Esophagus squamous epithelium (tissue), 5 donors: ENCODE data around the gene HOXC13. TPM values are rescaled to one million over a fixed set of nuclear protein-coding genes. Genes with fewer than 3 reads are reported as not detected.

Experiments
- DNase-seq: peaks from one replicate; lab custom pipeline; 2025; lab: John Stamatoyannopoulos, UW
- H3K27ac ChIP-seq, 4 donors: fragments of 200-600 bp; sonication (generic); one replicate each; pipeline ENCODE4 v1.5.1; 2016 to 2019; ENCODE audit warnings: mild to moderate bottlenecking in 1 of 4
- H3K27me3 ChIP-seq, 4 donors: fragments of 200-600 bp; sonication (generic); 1 replicate in 3 of 4; 2 replicates in 1 of 4; pipeline versions ENCODE4 v1.5.1 to v1.6.0; 2017 to 2021; ENCODE audit warnings: antibody characterized with exemption in 1 of 4
- H3K36me3 ChIP-seq, 3 donors: fragments of 200-600 bp; sonication (generic); one replicate each; pipeline ENCODE4 v1.5.1; 2016 to 2019
- H3K4me1 ChIP-seq, 3 donors: fragments of 200-600 bp; sonication (generic); one replicate each; pipeline ENCODE4 v1.5.1; 2017 to 2019
- H3K4me3 ChIP-seq, 4 donors: fragments of 200-600 bp; sonication (generic); 1 replicate in 3 of 4; 2 replicates in 1 of 4; pipeline ENCODE4 v1.5.1; 2016 to 2019; ENCODE audit warnings: mild to moderate bottlenecking in 2 of 4, moderate library complexity in 1 of 4
- H3K9me3 ChIP-seq, 3 donors: fragments of 200-600 bp; sonication (generic); one replicate each; pipeline ENCODE4 v1.5.1; 2016 to 2019
- CTCF ChIP-seq, 6 experiments: fragments of 450-650 bp in 4 of 6; fragments of 200-600 bp in 2 of 6; sonication (generic) in 2 of 6; IDR thresholded peaks; one replicate each; pipeline ENCODE4 v1.5.1; 2016 to 2019; ENCODE audit warnings: antibody characterized with exemption in 6 of 6, mild to moderate bottlenecking in 4 of 6, moderate library complexity in 4 of 6
- POLR2A ChIP-seq, 4 donors: fragments of 450-650 bp; IDR thresholded peaks; one replicate each; pipeline ENCODE4 v1.6.1; 2017; ENCODE audit warnings: antibody characterized with exemption in 4 of 4, mild to moderate bottlenecking in 4 of 4, moderate library complexity in 3 of 4
- WGBS, 2 donors: methylation state at CpG; one replicate each; pipeline ENCODE4 v1.1.5; 2018; 5-methylcytosine and 5-hydroxymethylcytosine counted together
- intact Hi-C: fragments of 100-400 bp; cut with DNase I; formaldehyde crosslinking; loops from one replicate; pipeline ENCODE4 v1.15.0; 2022
- total RNA-seq, 4 donors: library from RNA; depleted of rRNA; stranded (reverse); fragments of >200 nt; gene quantifications; one replicate each; pipeline ENCODE4 v1.1.0, GENCODE V29; 2016
- donor health status: DM: yes; HTN: yes; CAD: no.

The HOXC13 gene
- total RNA-seq, 4 donors from 2014 or later: 0.83 TPM; not detected in 3

- TF ChIP-seq CTCF (IDR thresholded peaks at IDR 0.05): no peak
- TF ChIP-seq POLR2A (IDR thresholded peaks at IDR 0.05): no peak
- peaks cover 0 to 99% (median 11%) of the 10 kb centered on the region in 4 donors for H3K27me3 ChIP-seq
- intact Hi-C loops: no loop called here
- DNase-seq: no peak
- H3K36me3 ChIP-seq: no peaks in the 10 kb centered on the region
- H3K9me3 ChIP-seq: no peaks in the 10 kb centered on the region
- WGBS, 2 donors: 65 to 71% methylated on average over 5 of the region's 5 CpGs
- H3K4me1 ChIP-seq: no peaks in the 10 kb centered on the region
- no peak overlapping the region for H3K27ac ChIP-seq
- H3K4me3 ChIP-seq: no peak overlapping the region
Measured at GRCh38 chr12:53916788-53917655, 21.6 kb upstream of the HOXC13 start.

- H3K4me3 ChIP-seq: no peak overlapping the region
- no peak for TF ChIP-seq CTCF (IDR thresholded peaks at IDR 0.05)
- no peak for TF ChIP-seq POLR2A (IDR thresholded peaks at IDR 0.05)
- no peak overlapping the region for H3K27ac ChIP-seq
- no peaks in the 10 kb centered on the region for H3K36me3 ChIP-seq
- WGBS, 2 donors: 22 to 50% methylated on average over 1 to 2 of the region's 2 CpGs
- H3K4me1 ChIP-seq: peaks cover 0 to 9% (median 0%) of the 10 kb centered on the region in 3 donors
- DNase-seq: no peak
- intact Hi-C loops: no loop called here
- H3K27me3 ChIP-seq: peaks cover 17 to 100% (median 36%) of the 10 kb centered on the region in 4 donors
- no peaks in the 10 kb centered on the region for H3K9me3 ChIP-seq
Measured at GRCh38 chr12:53924521-53925405, 13.9 kb upstream of the HOXC13 start.

DNA sequence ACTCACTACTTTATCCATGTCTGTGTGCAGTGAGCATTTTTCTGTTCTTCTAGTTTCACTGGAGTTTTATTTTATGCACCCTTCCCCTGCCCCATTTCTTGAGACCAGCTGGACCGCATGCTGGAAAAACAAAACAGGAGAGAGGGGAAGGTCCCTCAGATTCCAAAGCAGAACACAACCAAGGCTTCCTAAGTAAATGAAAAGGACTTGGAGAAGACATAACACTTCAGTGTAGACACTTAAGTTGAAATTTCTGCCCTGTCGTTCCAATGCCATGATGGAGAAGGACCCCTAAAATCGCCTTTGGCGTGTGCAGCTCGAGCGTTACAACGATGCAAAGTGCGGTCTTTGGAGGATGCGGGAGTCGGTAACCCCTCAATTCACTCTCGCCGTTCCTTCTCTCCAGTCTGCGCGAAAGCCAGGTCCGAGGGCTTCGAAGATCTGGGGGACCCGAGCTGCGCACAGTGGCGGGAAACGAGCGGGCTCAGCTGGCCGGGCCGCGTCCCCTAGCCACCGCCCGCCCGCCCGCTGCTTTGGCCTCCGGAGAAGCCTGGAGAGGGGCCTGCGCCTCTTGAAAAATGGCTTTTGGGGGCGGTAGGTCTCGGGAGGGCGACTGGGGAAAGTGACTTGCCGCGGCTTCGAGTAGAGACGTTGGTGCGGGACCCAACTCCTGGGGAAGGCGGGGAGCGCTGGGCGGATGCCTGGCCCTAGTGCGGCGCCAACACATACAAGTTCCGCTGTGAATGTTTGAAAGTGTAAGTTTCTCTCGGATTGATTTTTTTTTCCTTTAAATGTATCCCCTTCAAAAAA, 11.2 kb upstream of the HOXC13 start:
- Histone ChIP-seq H3K27ac (no peak overlapping the region), H3K4me1 (peaks cover 0 to 9% (median 0%) of the 10 kb centered on the region in 3 donors), H3K4me3 (no peak overlapping the region), H3K36me3 (no peaks in the 10 kb centered on the region), H3K27me3 (peaks cover 17 to 100% (median 51%) of the 10 kb centered on the region in 4 donors), H3K9me3 (no peaks in the 10 kb centered on the region)
- intact Hi-C loops: no loop called here
- TF ChIP-seq POLR2A (IDR thresholded peaks at IDR 0.05) (no peak), CTCF (IDR thresholded peaks at IDR 0.05) (no peak)
- WGBS, 2 donors: 20 to 21% methylated on average over 14 to 21 of the region's 45 CpGs
- DNase-seq: no peak

GRCh38 chr12:53928054-53928835, 10.4 kb upstream of the HOXC13 start:
- no peak overlapping the region for H3K4me3 ChIP-seq
- no peak for DNase-seq
- H3K27ac ChIP-seq: no peak overlapping the region
- TF ChIP-seq CTCF (IDR thresholded peaks at IDR 0.05): no peak
- TF ChIP-seq POLR2A (IDR thresholded peaks at IDR 0.05): no peak
- H3K4me1 ChIP-seq: peaks cover 0 to 9% (median 0%) of the 10 kb centered on the region in 3 donors
- intact Hi-C loops: no loop called here
- H3K36me3 ChIP-seq: no peaks in the 10 kb centered on the region
- peaks cover 17 to 100% (median 55%) of the 10 kb centered on the region in 4 donors for H3K27me3 ChIP-seq
- no peaks in the 10 kb centered on the region for H3K9me3 ChIP-seq
- 12 to 18% methylated on average over 20 to 27 of the region's 31 CpGs for WGBS, 2 donors
